SK-N-SH treated with all-trans-retinoic acid at 6 μM for 48 hours (cell line): ENCODE results near the gene CPA5.

ENCODE experiments used
- RARB ChIP-seq: fragments of 250-450 bp; sonication (Bioruptor Pico); IDR thresholded peaks from 2 replicates; pipeline ENCODE4 v1.8.0; 2021; ENCODE audit warnings: mild to moderate bottlenecking, moderate library complexity
- SNAI2 ChIP-seq: fragments of 250-450 bp; sonication (Bioruptor Pico); IDR thresholded peaks from 2 replicates; pipeline ENCODE4 v1.5.0; 2020; ENCODE audit warnings: mild to moderate bottlenecking, moderate library complexity
- TCF4 ChIP-seq: fragments of 250-450 bp; sonication (Bioruptor Pico); IDR thresholded peaks from 2 replicates; pipeline ENCODE4 v1.8.0; 2021; ENCODE audit warnings: mild to moderate bottlenecking, moderate library complexity, borderline replicate concordance
- ZFP3 ChIP-seq: fragments of 250-450 bp; sonication (Bioruptor Pico); IDR thresholded peaks from 2 replicates; pipeline ENCODE4 v1.5.0; 2020; ENCODE audit warnings: mild to moderate bottlenecking, moderate library complexity
- ZNF565 ChIP-seq: fragments of 450-650 bp; formaldehyde crosslinking; conservative IDR thresholded peaks from 2 replicates; pipeline ENCODE4 v1.5.0; 2020; ENCODE audit warnings: low read depth, mild to moderate bottlenecking, moderate library complexity
- TF ChIP-seq, protein P1 (sequence below): fragments of 250-450 bp; sonication (Bioruptor Pico); IDR thresholded peaks from 2 replicates; pipeline ENCODE4 v1.8.0; 2020; ENCODE audit warnings: mild to moderate bottlenecking, moderate library complexity, borderline replicate concordance

GRCh38 chr7:130363026-130363847 lies 18.6 kb downstream of the CPA5 start:
- TF ChIP-seq ZFP3 (peak; percentile 74), ZNF565 (CRISPR knock-in tag) (no peak), TCF4 (CRISPR knock-in tag) (no peak), RARB (CRISPR knock-in tag) (no peak), SNAI2 (CRISPR knock-in tag) (no peak)
- TF ChIP-seq, protein P1, sequence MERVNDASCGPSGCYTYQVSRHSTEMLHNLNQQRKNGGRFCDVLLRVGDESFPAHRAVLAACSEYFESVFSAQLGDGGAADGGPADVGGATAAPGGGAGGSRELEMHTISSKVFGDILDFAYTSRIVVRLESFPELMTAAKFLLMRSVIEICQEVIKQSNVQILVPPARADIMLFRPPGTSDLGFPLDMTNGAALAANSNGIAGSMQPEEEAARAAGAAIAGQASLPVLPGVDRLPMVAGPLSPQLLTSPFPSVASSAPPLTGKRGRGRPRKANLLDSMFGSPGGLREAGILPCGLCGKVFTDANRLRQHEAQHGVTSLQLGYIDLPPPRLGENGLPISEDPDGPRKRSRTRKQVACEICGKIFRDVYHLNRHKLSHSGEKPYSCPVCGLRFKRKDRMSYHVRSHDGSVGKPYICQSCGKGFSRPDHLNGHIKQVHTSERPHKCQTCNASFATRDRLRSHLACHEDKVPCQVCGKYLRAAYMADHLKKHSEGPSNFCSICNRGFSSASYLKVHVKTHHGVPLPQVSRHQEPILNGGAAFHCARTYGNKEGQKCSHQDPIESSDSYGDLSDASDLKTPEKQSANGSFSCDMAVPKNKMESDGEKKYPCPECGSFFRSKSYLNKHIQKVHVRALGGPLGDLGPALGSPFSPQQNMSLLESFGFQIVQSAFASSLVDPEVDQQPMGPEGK (CRISPR knock-in tag) = peak; percentile 21; the same call in 1 of the 2 replicates
